ENCODE data around the gene CCDC150. TPM values are rescaled to one million over a fixed set of nuclear protein-coding genes. Genes with fewer than 3 reads are reported as not detected.

The CCDC150 gene
- total RNA-seq, 1 experiment from 2014 or later, result 29.2 TPM

DNA sequence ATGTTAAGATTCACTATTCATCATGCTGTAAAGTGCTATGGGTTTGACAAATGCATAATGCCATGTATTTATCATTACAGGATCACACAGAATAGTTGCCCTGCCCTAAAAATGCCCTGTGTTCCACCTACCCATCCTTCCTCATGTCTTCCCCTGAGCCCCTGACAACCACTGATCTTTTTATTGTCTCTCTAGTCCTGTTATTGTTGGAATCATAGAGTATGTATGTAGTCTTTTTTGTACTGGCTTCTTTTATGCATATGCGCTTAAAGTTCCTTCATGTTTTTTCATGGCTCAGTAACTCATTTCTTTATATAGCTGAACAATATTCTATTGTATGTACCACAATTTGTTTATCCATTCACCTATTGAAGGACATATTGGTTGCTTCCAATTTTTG is 20.3 kb downstream of the CCDC150 start:
- no peak for TF ChIP-seq FOSL1 (IDR thresholded peaks at IDR 0.05; ENCODE audit: low read depth)
- TF ChIP-seq ZFX (IDR thresholded peaks at IDR 0.05), result no peak
- TF ChIP-seq CBX3 (IDR thresholded peaks at IDR 0.05; ENCODE audit: low read depth), result no peak
- TF ChIP-seq SIN3A (IDR thresholded peaks at IDR 0.05; ENCODE audit: low read depth), result no peak
- no peak for TF ChIP-seq TCF7L2 (IDR thresholded peaks at IDR 0.05; ENCODE audit: borderline replicate concordance, extremely low read depth, insufficient read depth, insufficient read length)
- no peak for TF ChIP-seq EZH2 (IDR thresholded peaks at IDR 0.05)
- TF ChIP-seq MAX (IDR thresholded peaks at IDR 0.05), result no peak
- no peak for TF ChIP-seq POLR2A (IDR thresholded peaks at IDR 0.05; ENCODE audit: borderline replicate concordance, extremely low read depth, insufficient read depth, insufficient read length)
- TF ChIP-seq ZBTB33 (IDR thresholded peaks at IDR 0.05; ENCODE audit: extremely low read depth, insufficient replicate concordance, low read length), result no peak
- TF ChIP-seq, protein P1, sequence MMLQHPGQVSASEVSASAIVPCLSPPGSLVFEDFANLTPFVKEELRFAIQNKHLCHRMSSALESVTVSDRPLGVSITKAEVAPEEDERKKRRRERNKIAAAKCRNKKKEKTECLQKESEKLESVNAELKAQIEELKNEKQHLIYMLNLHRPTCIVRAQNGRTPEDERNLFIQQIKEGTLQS (IDR thresholded peaks at IDR 0.05), result no peak
- no peak for TF ChIP-seq CEBPB (IDR thresholded peaks at IDR 0.05; ENCODE audit: low read depth)
- no peak for TF ChIP-seq EGR1 (IDR thresholded peaks at IDR 0.05; ENCODE audit: low read depth)
- no peak for TF ChIP-seq SP1 (IDR thresholded peaks at IDR 0.05; ENCODE audit: low read depth)
- no peak for TF ChIP-seq SRF (IDR thresholded peaks at IDR 0.05; ENCODE audit: low read depth)
- TF ChIP-seq EZH2phosphoT487 (IDR thresholded peaks at IDR 0.05; ENCODE audit: borderline replicate concordance), result no peak
- TF ChIP-seq RAD21 (IDR thresholded peaks at IDR 0.05; ENCODE audit: low read depth), result no peak
- no peak for TF ChIP-seq ELF1 (IDR thresholded peaks at IDR 0.05; ENCODE audit: borderline replicate concordance, low read depth)
- no peak for TF ChIP-seq POLR2AphosphoS5 (IDR thresholded peaks at IDR 0.05; ENCODE audit: low read depth, low read length)
- TF ChIP-seq ZNF274 (IDR thresholded peaks at IDR 0.05; ENCODE audit: low read depth, low read length), result no peak
- TF ChIP-seq CTCF (IDR thresholded peaks at IDR 0.05 in 2 of 3, conservative IDR thresholded peaks at IDR 0.05 in 1 of 3; ENCODE audit: borderline replicate concordance in 1 of 3, insufficient read depth in 1 of 3, low read depth in 2 of 3, low read length in 2 of 3), result no peak
- no TSS peak for BruUV-seq (replicated peaks)
- no peaks in the 10 kb centered on the region for H3K4me1 ChIP-seq (ENCODE audit: control insufficient read depth in 1 of 2, insufficient read depth in 2 of 2, low read length in 2 of 2)
- H3K36me3 ChIP-seq (ENCODE audit: control insufficient read depth in 1 of 2, insufficient read depth in 2 of 2, low read length in 2 of 2), result no peaks in the 10 kb centered on the region
- POLR2A ChIA-PET, result no interaction called here
- no peaks in the 10 kb centered on the region for H4K20me1 ChIP-seq (ENCODE audit: insufficient read depth)
- no peak overlapping the region for H3K4me2 ChIP-seq (ENCODE audit: low read length)
- no peak for ATAC-seq
- DNase-seq (ENCODE audit: low read depth, low spot score), result no peak
- no peak overlapping the region for H3K4me3 ChIP-seq (replicated peaks in 1 of 2; ENCODE audit: low read depth in 1 of 2, low read length in 2 of 2)
- no peak overlapping the region for H3K9ac ChIP-seq (ENCODE audit: low read length)
- no peak overlapping the region for H2AFZ ChIP-seq (ENCODE audit: low read depth, low read length, poor library complexity, severe bottlenecking)
- intact Hi-C loops (cut with micrococcal nuclease), result no loop called here
- RAD21 ChIA-PET (ENCODE audit: low non-redundant PET in 1 of 2, low total read pairs in 2 of 2, uncharacterized antibody in 2 of 2, unreplicated experiment in 2 of 2), result no interaction called here
- H3K9me2 ChIP-seq (ENCODE audit: insufficient read depth), result no peaks in the 10 kb centered on the region
- H3K79me2 ChIP-seq (ENCODE audit: insufficient read depth, low read length), result peaks cover 7% of the 10 kb centered on the region; the same call in 1 of the 2 replicates
- no peaks in the 10 kb centered on the region for H3K27me3 ChIP-seq (ENCODE audit: insufficient read depth, low read length)
- H3K27ac ChIP-seq (ENCODE audit: low read depth, low read length), result no peak overlapping the region
- CTCF ChIA-PET, result no interaction called here
- no peaks in the 10 kb centered on the region for H3K9me3 ChIP-seq (ENCODE audit: control insufficient read depth in 1 of 2, insufficient read depth in 1 of 2, low read depth in 1 of 2, low read length in 2 of 2)
